A673 (cell line): ENCODE data around the gene PPM1F. TPM values are rescaled to one million over a fixed set of nuclear protein-coding genes. Genes with fewer than 3 reads are reported as not detected.
"Not testable (repeated sequence)": the region's sequence is repeated elsewhere in the genome, so short reads cannot be mapped to it uniquely, and the experiment has no call there.

ENCODE experiments used
- BruUV-seq: library from RNA; stranded (reverse); fragments of 400-500 nt; replicated peaks from 2 replicates; lab custom pipeline; 2021; lab: Mats Ljungman, UMichigan
- CTCF ChIA-PET: fragments of 300-600 bp; sonication (Branson Sonifier 250); formaldehyde crosslinking; loops from one replicate; lab custom pipeline; 2022; ENCODE audit warnings: antibody characterized with exemption; lab: Charles Lee
- POLR2A ChIA-PET: fragments of 300-600 bp; sonication (Branson Sonifier 250); formaldehyde crosslinking; loops from one replicate; lab custom pipeline; 2022; ENCODE audit warnings: antibody characterized with exemption; ENCODE audit not compliant: low non-redundant PET; lab: Charles Lee
- DNase-seq: peaks from one replicate; pipeline ENCODE4 v3.0.0-alpha.2; 2015; ENCODE audit warnings: low spot score
- H3K27ac ChIP-seq: fragments of 200-600 bp; sonication (generic); 2 replicates; pipeline ENCODE4 v1.5.1; 2016; ENCODE audit warnings: mixed run types, low read depth, mild to moderate bottlenecking, mixed read lengths, antibody characterized with exemption, low read length; ENCODE audit not compliant: poor library complexity, severe bottlenecking
- H3K27me3 ChIP-seq: fragments of 200-600 bp; sonication (generic); replicated peaks from 2 replicates; pipeline ENCODE4 v1.6.1; 2017; ENCODE audit warnings: mixed run types, low read depth, mild to moderate bottlenecking, mixed read lengths, antibody characterized with exemption, low read length; ENCODE audit not compliant: insufficient read depth, poor library complexity
- H3K36me3 ChIP-seq: fragments of 200-600 bp; sonication (generic); 2 replicates; pipeline ENCODE4 v1.6.1; 2016; ENCODE audit warnings: mixed run types, mild to moderate bottlenecking, mixed read lengths, antibody characterized with exemption, low read length; ENCODE audit not compliant: insufficient read depth, poor library complexity, severe bottlenecking
- H3K4me1 ChIP-seq: fragments of 200-600 bp; sonication (generic); 2 replicates; pipeline ENCODE4 v1.6.1; 2017; ENCODE audit warnings: mixed run types, mild to moderate bottlenecking, mixed read lengths, antibody characterized with exemption, low read length; ENCODE audit not compliant: insufficient read depth, poor library complexity, severe bottlenecking
- H3K4me3 ChIP-seq: fragments of 200-600 bp; sonication (generic); 2 replicates; pipeline ENCODE4 v1.5.1; 2016; ENCODE audit warnings: low read depth, mixed run types, mild to moderate bottlenecking, mixed read lengths, low read length; ENCODE audit not compliant: poor library complexity, severe bottlenecking
- H3K9me3 ChIP-seq: fragments of 200-600 bp; sonication (generic); 2 replicates; pipeline ENCODE4 v1.6.1; 2016; ENCODE audit warnings: mixed run types, low read depth, mild to moderate bottlenecking, mixed read lengths, antibody characterized with exemption, low read length; ENCODE audit not compliant: poor library complexity, severe bottlenecking
- EZH2 ChIP-seq: fragments of 200-600 bp; sonication (generic); IDR thresholded peaks from 2 replicates; pipeline ENCODE4 v1.6.1; 2017; ENCODE audit warnings: borderline replicate concordance, low read depth, mild to moderate bottlenecking, mixed read lengths, antibody characterized with exemption, low read length; ENCODE audit not compliant: poor library complexity, severe bottlenecking
- intact Hi-C: fragments of 100-400 bp; cut with micrococcal nuclease; formaldehyde crosslinking; loops from one replicate; pipeline ENCODE4 v1.10.0; 2022; ENCODE audit not compliant: unreplicated experiment
- total RNA-seq: library from RNA; stranded (reverse); gene quantifications from 2 replicates; pipeline ENCODE4 v1.2.3, GENCODE V29; 2021
- TF ChIP-seq, protein P1 (sequence below): fragments of 300-800, 200-600 bp; sonication (generic); conservative IDR thresholded peaks from 2 replicates; pipeline ENCODE4 v1.5.1; 2017; ENCODE audit warnings: low read depth, mild to moderate bottlenecking, antibody characterized with exemption, low read length, moderate library complexity, mixed read lengths

PPM1F gene
- total RNA-seq, 1 experiment from 2014 or later, result 101 TPM

DNA sequence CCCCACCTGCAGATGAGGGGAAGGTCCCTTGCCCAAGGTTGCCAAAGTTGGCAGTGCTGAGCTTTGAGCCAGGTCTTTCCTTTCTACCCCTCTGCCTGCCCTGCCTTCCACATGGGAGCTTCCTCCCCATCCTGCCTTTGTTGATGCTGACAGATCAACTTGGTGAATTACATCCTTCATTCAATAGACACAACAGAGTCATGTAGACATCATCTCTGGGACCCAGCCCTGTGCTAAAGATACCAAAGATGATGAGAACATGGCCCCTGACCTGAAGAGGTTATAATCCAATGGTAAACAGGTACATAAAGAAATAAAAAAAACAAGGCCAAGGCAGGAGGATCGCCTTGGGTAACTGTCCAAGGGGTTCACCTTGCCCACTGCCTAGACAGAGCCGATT, 42.8 kb downstream of the PPM1F start:
- ChIA-PET POLR2A (no interaction called here), CTCF (no interaction called here)
- Histone ChIP-seq H3K9me3 (no peaks in the 10 kb centered on the region), H3K4me3 (no peak overlapping the region), H3K27ac (no peak overlapping the region), H3K4me1 (no peaks in the 10 kb centered on the region), H3K36me3 (no peaks in the 10 kb centered on the region), H3K27me3 (no peaks in the 10 kb centered on the region)
- TF ChIP-seq, protein P1, sequence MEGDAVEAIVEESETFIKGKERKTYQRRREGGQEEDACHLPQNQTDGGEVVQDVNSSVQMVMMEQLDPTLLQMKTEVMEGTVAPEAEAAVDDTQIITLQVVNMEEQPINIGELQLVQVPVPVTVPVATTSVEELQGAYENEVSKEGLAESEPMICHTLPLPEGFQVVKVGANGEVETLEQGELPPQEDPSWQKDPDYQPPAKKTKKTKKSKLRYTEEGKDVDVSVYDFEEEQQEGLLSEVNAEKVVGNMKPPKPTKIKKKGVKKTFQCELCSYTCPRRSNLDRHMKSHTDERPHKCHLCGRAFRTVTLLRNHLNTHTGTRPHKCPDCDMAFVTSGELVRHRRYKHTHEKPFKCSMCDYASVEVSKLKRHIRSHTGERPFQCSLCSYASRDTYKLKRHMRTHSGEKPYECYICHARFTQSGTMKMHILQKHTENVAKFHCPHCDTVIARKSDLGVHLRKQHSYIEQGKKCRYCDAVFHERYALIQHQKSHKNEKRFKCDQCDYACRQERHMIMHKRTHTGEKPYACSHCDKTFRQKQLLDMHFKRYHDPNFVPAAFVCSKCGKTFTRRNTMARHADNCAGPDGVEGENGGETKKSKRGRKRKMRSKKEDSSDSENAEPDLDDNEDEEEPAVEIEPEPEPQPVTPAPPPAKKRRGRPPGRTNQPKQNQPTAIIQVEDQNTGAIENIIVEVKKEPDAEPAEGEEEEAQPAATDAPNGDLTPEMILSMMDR, result no peak
- no peak for TF ChIP-seq EZH2
- no TSS peak for BruUV-seq
- intact Hi-C loops, result no loop called here
- DNase-seq, result no peak

DNA sequence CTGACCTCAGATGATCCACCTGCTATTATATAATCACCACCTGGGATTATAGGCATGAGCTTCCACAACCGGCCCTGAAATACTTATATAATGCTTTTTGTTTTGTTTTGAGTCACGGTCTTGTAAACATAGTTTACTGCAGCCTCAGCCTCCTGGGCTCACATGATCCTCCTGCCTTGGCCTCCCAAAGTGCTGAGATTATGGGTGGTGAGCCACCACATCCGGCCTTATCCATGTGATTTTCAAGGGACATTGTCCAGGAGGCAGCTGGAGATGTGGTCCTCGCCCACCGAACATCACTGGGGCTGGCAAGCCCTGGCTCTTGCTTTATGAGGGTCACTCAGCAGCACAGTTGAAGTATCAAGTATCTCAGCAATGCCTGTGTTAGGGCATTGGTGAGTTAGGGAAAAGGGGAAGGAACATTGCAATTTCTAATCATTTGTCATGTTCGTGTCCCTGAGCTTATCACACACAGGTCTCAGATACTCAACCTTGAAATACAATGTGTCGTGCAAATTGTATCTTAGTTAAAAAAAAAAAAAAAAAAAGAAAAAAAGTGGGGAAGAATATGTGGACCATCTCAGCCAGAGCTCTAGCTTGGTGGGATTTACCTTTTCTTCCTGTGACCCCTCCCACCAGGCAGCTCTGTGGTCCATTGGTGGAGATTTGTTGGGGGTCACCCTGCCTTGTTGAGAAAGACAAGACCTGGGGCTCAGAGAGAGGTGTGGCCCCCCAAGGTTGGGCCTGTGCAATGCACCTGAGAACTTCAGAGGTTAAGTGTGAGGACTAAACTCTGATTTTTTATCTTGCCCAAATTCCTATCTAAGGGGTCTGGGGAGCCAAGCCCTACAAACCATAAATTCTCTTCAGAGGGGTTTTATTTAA, 44.8 kb downstream of the PPM1F start:
- no peak overlapping the region for H3K4me3 ChIP-seq
- no peaks in the 10 kb centered on the region for H3K4me1 ChIP-seq
- H3K27me3 ChIP-seq, result no peaks in the 10 kb centered on the region
- intact Hi-C loops, result no loop called here
- no peak for TF ChIP-seq EZH2
- TF ChIP-seq, protein P1, result no peak
- no peaks in the 10 kb centered on the region for H3K36me3 ChIP-seq
- H3K27ac ChIP-seq, result no peak overlapping the region
- ChIA-PET POLR2A (no interaction called here), CTCF (no interaction called here)
- DNase-seq, result no peak
- H3K9me3 ChIP-seq, result no peaks in the 10 kb centered on the region
- BruUV-seq, result no TSS peak

GRCh38 chr22:21905234-21905633, 47.4 kb downstream of the PPM1F start:
- H3K9me3 ChIP-seq, H3K4me3 ChIP-seq, H3K27ac ChIP-seq, POLR2A ChIA-PET, H3K36me3 ChIP-seq, H3K4me1 ChIP-seq, DNase-seq, H3K27me3 ChIP-seq, BruUV-seq, intact Hi-C loops, CTCF ChIA-PET: not testable (repeated sequence)
